IMR-90 (cell line): ENCODE measurements around the gene MAGI1.

Experiments
- CEBPB ChIP-seq: IDR thresholded peaks from 2 replicates; pipeline ENCODE4 v1.6.1; 2012; ENCODE audit warnings: low read depth, low read length, improper control_type of control experiment
- CHD1 ChIP-seq: IDR thresholded peaks from 2 replicates; pipeline ENCODE4 v1.6.1; 2012; ENCODE audit warnings: low read depth, low read length, improper control_type of control experiment
- CTCF ChIP-seq: conservative IDR thresholded peaks from 2 replicates; pipeline ENCODE4 v1.5.1; 2012; ENCODE audit warnings: mild to moderate bottlenecking, low read depth, low read length, improper control_type of control experiment
- POLR2A ChIP-seq: IDR thresholded peaks from 2 replicates; pipeline ENCODE4 v1.6.1; 2012; ENCODE audit warnings: mild to moderate bottlenecking, low read depth, low read length
- RAD21 ChIP-seq: IDR thresholded peaks from 2 replicates; pipeline ENCODE4 v1.6.1; 2012; ENCODE audit warnings: low read length, improper control_type of control experiment
- RCOR1 ChIP-seq: IDR thresholded peaks from 2 replicates; pipeline ENCODE4 v1.6.1; 2012; ENCODE audit warnings: mild to moderate bottlenecking, low read length, improper control_type of control experiment; ENCODE audit not compliant: insufficient replicate concordance
- RFX5 ChIP-seq: IDR thresholded peaks from 2 replicates; pipeline ENCODE4 v1.8.0; 2012; ENCODE audit warnings: low read depth, mild to moderate bottlenecking, low read length, moderate library complexity
- SMC3 ChIP-seq: fragments of 150-350 bp; IDR thresholded peaks from 2 replicates; pipeline ENCODE4 v1.6.1; 2016; ENCODE audit warnings: low read depth, mild to moderate bottlenecking, antibody characterized with exemption, low read length, moderate library complexity
- USF2 ChIP-seq: fragments of 150-350 bp; IDR thresholded peaks from 2 replicates; pipeline ENCODE4 v1.6.1; 2017; ENCODE audit warnings: mild to moderate bottlenecking, antibody characterized with exemption, low read length, low read depth

GRCh38 chr3:66073464-66074141, 34.9 kb upstream of the MAGI1 start:
- TF ChIP-seq CTCF (no peak), POLR2A (no peak), CHD1 (no peak), USF2 (no peak), RAD21 (no peak), CEBPB (no peak), SMC3 (no peak), RCOR1 (no peak), RFX5 (no peak)
